DND-41 (cell line): Measurements from ENCODE around the gene KLK15.

ENCODE experiments used
- EZH2 ChIP-seq: IDR thresholded peaks from 3 replicates; pipeline ENCODE4 v1.6.1; 2012; ENCODE audit warnings: borderline replicate concordance, low read depth, mild to moderate bottlenecking, moderate library complexity, low read length, inconsistent platforms; ENCODE audit not compliant: severe bottlenecking
- TF ChIP-seq, protein P1 (sequence below): IDR thresholded peaks from 2 replicates; pipeline ENCODE4 v1.5.1; 2012; ENCODE audit warnings: borderline replicate concordance, low read length, moderate library complexity, mild to moderate bottlenecking; ENCODE audit not compliant: poor library complexity, severe bottlenecking; ENCODE audit errors: extremely low read depth

DNA sequence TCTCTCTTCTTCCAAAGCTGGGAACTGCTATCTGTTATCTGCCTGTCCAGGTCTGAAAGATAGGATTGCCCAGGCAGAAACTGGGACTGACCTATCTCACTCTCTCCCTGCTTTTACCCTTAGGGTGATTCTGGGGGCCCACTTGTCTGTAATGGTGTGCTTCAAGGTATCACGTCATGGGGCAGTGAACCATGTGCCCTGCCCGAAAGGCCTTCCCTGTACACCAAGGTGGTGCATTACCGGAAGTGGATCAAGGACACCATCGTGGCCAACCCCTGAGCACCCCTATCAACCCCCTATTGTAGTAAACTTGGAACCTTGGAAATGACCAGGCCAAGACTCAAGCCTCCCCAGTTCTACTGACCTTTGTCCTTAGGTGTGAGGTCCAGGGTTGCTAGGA lies 26.5 kb upstream of the KLK15 start:
- TF ChIP-seq EZH2: no peak
- TF ChIP-seq, protein P1, sequence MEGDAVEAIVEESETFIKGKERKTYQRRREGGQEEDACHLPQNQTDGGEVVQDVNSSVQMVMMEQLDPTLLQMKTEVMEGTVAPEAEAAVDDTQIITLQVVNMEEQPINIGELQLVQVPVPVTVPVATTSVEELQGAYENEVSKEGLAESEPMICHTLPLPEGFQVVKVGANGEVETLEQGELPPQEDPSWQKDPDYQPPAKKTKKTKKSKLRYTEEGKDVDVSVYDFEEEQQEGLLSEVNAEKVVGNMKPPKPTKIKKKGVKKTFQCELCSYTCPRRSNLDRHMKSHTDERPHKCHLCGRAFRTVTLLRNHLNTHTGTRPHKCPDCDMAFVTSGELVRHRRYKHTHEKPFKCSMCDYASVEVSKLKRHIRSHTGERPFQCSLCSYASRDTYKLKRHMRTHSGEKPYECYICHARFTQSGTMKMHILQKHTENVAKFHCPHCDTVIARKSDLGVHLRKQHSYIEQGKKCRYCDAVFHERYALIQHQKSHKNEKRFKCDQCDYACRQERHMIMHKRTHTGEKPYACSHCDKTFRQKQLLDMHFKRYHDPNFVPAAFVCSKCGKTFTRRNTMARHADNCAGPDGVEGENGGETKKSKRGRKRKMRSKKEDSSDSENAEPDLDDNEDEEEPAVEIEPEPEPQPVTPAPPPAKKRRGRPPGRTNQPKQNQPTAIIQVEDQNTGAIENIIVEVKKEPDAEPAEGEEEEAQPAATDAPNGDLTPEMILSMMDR: no peak
